ENCODE data around the gene SLC35F1. TPM values are rescaled to one million over a fixed set of nuclear protein-coding genes. Genes with fewer than 3 reads are reported as not detected.
"Not testable (repeated sequence)": the region's sequence is repeated elsewhere in the genome, so short reads cannot be mapped to it uniquely, and the experiment has no call there.

Gene SLC35F1
- not detected for polyA plus RNA-seq (2013)

DNA sequence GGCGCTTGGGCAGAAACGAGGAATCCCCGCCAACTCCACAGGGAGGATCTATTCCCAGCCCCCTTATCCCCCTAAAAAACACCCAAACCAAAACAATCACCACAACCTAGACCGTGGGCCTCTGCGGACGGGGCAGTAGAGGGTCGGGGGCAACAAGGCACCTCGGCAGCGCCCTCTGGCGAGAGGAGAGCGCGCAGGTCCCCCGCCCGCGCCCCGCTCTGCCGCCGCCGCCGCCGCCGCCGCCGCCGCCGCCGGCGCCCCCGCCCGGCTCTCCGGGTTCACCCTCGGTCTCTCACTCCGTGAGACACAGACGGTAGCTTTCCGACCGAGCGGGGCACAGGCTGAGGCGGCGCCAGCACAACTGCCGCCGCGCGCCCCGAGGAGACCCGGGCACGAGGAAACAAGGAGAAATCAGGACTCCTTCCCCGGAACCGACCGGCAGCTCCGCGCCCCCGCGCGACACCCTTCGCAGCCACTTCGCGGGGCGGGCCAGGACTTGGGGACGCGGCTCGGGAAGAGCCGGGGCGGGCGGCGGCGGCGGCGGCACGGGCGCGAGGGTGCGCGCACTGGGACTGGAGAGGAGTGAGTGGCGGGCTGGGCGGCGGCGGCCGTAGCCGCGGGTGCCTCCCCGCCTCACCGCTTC, at the start of gene SLC35F1:
Gene SLC35F1 (plus strand): TSS at position 307 of the 643 bp plus-strand sequence.
- Histone ChIP-seq H3K4me3 (ENCODE audit: control insufficient read depth in 1 of 7, extremely low read depth in 1 of 7, insufficient read depth in 4 of 7, low read depth in 2 of 7, low read length in 6 of 7) (peak within 1 kb of the TSS; percentile 20 to 74 (median 64)), H3K27ac (ENCODE audit: insufficient read depth in 1 of 2, low read depth in 1 of 2, low read length in 2 of 2, poor library complexity in 1 of 2, severe bottlenecking in 2 of 2) (no peak within 1 kb of the TSS), H3K36me3 (ENCODE audit: control insufficient read depth in 4 of 4, insufficient read depth in 4 of 4, low read length in 3 of 4) (no peaks in the 10 kb centered on the region), H3K4me1 (ENCODE audit: control extremely low read depth in 1 of 4, control insufficient read depth in 4 of 4, insufficient read depth in 4 of 4, low read length in 3 of 4) (peaks cover 0 to 23% (median 17%) of the 10 kb centered on the region in 4 experiments), H3K9me3 (ENCODE audit: control extremely low read depth in 1 of 5, control insufficient read depth in 4 of 5, insufficient read depth in 2 of 5, low read depth in 1 of 5, low read length in 4 of 5) (peaks cover 0 to 3% (median 1%) of the 10 kb centered on the region in 5 experiments), H3K27me3 (replicated peaks in 2 of 5; ENCODE audit: control insufficient read depth in 4 of 5, insufficient read depth in 5 of 5, low read length in 4 of 5) (peaks cover 24 to 72% (median 32%) of the 10 kb centered on the region in 5 experiments)
- ChIA-PET CTCF (interaction anchor here (0.6 kb wide), 1 partner anchor 501 kb away, joined by 3 read pairs; no protein-coding TSS in a partner anchor), POLR2A (no interaction called here)
- DNase-seq = peak; percentile 18 to 71 (median 58)
- WGBS (ENCODE audit: insufficient coverage) = under 1% methylated on average over 63 of the region's 82 CpGs

DNA sequence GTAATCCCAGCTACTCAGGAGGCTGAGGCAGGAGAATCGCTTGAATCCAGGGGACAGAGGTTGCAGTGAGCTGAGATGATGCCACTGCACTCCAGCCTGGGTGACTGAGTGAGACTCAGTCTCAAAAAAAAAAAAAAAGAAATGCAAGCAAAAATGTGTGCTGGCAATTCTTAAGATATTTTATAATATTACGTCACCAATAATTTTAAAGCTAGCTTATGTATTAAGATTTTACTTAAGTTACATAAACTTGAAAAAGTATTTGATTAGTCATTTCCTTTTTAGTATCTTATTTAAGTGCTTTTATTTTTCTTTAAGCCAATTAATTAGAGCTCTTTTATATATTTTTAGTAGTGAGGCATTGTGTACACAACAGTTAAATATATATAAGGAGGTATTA, 48.5 kb upstream of the SLC35F1 start:
- DNase-seq; H3K4me1 ChIP-seq (ENCODE audit: control extremely low read depth in 1 of 4, control insufficient read depth in 4 of 4, insufficient read depth in 4 of 4, low read length in 3 of 4); H3K36me3 ChIP-seq (ENCODE audit: control insufficient read depth in 4 of 4, insufficient read depth in 4 of 4, low read length in 3 of 4); H3K27ac ChIP-seq (ENCODE audit: insufficient read depth in 1 of 2, low read depth in 1 of 2, low read length in 2 of 2, poor library complexity in 1 of 2, severe bottlenecking in 2 of 2); H3K9me3 ChIP-seq (ENCODE audit: control extremely low read depth in 1 of 5, control insufficient read depth in 4 of 5, insufficient read depth in 2 of 5, low read depth in 1 of 5, low read length in 4 of 5); H3K27me3 ChIP-seq (replicated peaks in 2 of 5; ENCODE audit: control insufficient read depth in 4 of 5, insufficient read depth in 5 of 5, low read length in 4 of 5); POLR2A ChIA-PET; CTCF ChIA-PET; H3K4me3 ChIP-seq (ENCODE audit: control insufficient read depth in 1 of 7, extremely low read depth in 1 of 7, insufficient read depth in 4 of 7, low read depth in 2 of 7, low read length in 6 of 7): not testable (repeated sequence)
- 100% methylated on average over 1 of the region's 2 CpGs for WGBS (ENCODE audit: insufficient coverage)

- DNase-seq = no peak
- Histone ChIP-seq H3K4me3 (ENCODE audit: control insufficient read depth in 1 of 7, extremely low read depth in 1 of 7, insufficient read depth in 4 of 7, low read depth in 2 of 7, low read length in 6 of 7) (no peak overlapping the region), H3K36me3 (ENCODE audit: control insufficient read depth in 4 of 4, insufficient read depth in 4 of 4, low read length in 3 of 4) (no peaks in the 10 kb centered on the region), H3K27ac (ENCODE audit: insufficient read depth in 1 of 2, low read depth in 1 of 2, low read length in 2 of 2, poor library complexity in 1 of 2, severe bottlenecking in 2 of 2) (no peak overlapping the region), H3K9me3 (ENCODE audit: control extremely low read depth in 1 of 5, control insufficient read depth in 4 of 5, insufficient read depth in 2 of 5, low read depth in 1 of 5, low read length in 4 of 5) (peaks cover 0 to 2% (median 0%) of the 10 kb centered on the region in 5 experiments), H3K27me3 (replicated peaks in 2 of 5; ENCODE audit: control insufficient read depth in 4 of 5, insufficient read depth in 5 of 5, low read length in 4 of 5) (no peaks in the 10 kb centered on the region), H3K4me1 (ENCODE audit: control extremely low read depth in 1 of 4, control insufficient read depth in 4 of 4, insufficient read depth in 4 of 4, low read length in 3 of 4) (no peaks in the 10 kb centered on the region)
- WGBS (ENCODE audit: insufficient coverage) = 100% methylated on average over 1 of the region's 3 CpGs
- ChIA-PET POLR2A (no interaction called here), CTCF (no interaction called here)
Observed at GRCh38 chr6:117861545-117861944, 45.5 kb upstream of the SLC35F1 start.

DNA sequence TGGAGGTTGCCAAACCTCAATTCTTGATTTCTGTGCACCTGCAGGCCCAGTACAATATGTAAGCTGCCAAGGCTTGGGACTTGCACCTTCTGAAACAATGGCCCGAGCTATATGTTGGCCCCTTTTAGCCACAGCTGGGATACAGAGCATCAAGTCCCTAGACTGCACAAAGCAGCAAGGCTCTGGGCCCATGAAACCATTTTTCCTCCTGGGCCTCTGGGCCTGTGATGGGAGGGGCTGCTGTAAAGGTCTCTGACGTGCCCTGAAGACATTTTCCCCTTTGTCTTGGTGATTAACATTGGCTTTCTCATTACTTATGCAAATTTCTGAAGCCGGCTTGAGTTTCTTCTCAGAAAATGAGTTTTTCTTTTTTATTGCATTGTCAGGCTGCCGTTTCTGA, 40.5 kb upstream of the SLC35F1 start:
- no peak for DNase-seq
- 83% methylated on average over 3 of the region's 4 CpGs for WGBS (ENCODE audit: insufficient coverage)
- CTCF ChIA-PET = no interaction called here
- Histone ChIP-seq H3K27me3 (replicated peaks in 2 of 5; ENCODE audit: control insufficient read depth in 4 of 5, insufficient read depth in 5 of 5, low read length in 4 of 5) (no peaks in the 10 kb centered on the region), H3K4me3 (ENCODE audit: control insufficient read depth in 1 of 7, extremely low read depth in 1 of 7, insufficient read depth in 4 of 7, low read depth in 2 of 7, low read length in 6 of 7) (no peak overlapping the region), H3K4me1 (ENCODE audit: control extremely low read depth in 1 of 4, control insufficient read depth in 4 of 4, insufficient read depth in 4 of 4, low read length in 3 of 4) (no peaks in the 10 kb centered on the region), H3K9me3 (ENCODE audit: control extremely low read depth in 1 of 5, control insufficient read depth in 4 of 5, insufficient read depth in 2 of 5, low read depth in 1 of 5, low read length in 4 of 5) (peaks cover 0 to 2% (median 0%) of the 10 kb centered on the region in 5 experiments), H3K27ac (ENCODE audit: insufficient read depth in 1 of 2, low read depth in 1 of 2, low read length in 2 of 2, poor library complexity in 1 of 2, severe bottlenecking in 2 of 2) (no peak overlapping the region), H3K36me3 (ENCODE audit: control insufficient read depth in 4 of 4, insufficient read depth in 4 of 4, low read length in 3 of 4) (no peaks in the 10 kb centered on the region)
- POLR2A ChIA-PET = no interaction called here

GRCh38 chr6:117870486-117871242, 36.4 kb upstream of the SLC35F1 start:
- ChIA-PET POLR2A (no interaction called here), CTCF (no interaction called here)
- H3K36me3 ChIP-seq (ENCODE audit: control insufficient read depth in 4 of 4, insufficient read depth in 4 of 4, low read length in 3 of 4) = no peaks in the 10 kb centered on the region
- WGBS (ENCODE audit: insufficient coverage) = no CpG with 5 or more reads among the region's 4 CpGs
- H3K27ac ChIP-seq (ENCODE audit: insufficient read depth in 1 of 2, low read depth in 1 of 2, low read length in 2 of 2, poor library complexity in 1 of 2, severe bottlenecking in 2 of 2) = no peak overlapping the region
- H3K27me3 ChIP-seq (replicated peaks in 2 of 5; ENCODE audit: control insufficient read depth in 4 of 5, insufficient read depth in 5 of 5, low read length in 4 of 5) = no peaks in the 10 kb centered on the region
- DNase-seq = no peak
- peaks cover 0 to 2% (median 0%) of the 10 kb centered on the region in 5 experiments for H3K9me3 ChIP-seq (ENCODE audit: control extremely low read depth in 1 of 5, control insufficient read depth in 4 of 5, insufficient read depth in 2 of 5, low read depth in 1 of 5, low read length in 4 of 5)
- H3K4me3 ChIP-seq (ENCODE audit: control insufficient read depth in 1 of 7, extremely low read depth in 1 of 7, insufficient read depth in 4 of 7, low read depth in 2 of 7, low read length in 6 of 7) = no peak overlapping the region
- no peaks in the 10 kb centered on the region for H3K4me1 ChIP-seq (ENCODE audit: control extremely low read depth in 1 of 4, control insufficient read depth in 4 of 4, insufficient read depth in 4 of 4, low read length in 3 of 4)

DNA sequence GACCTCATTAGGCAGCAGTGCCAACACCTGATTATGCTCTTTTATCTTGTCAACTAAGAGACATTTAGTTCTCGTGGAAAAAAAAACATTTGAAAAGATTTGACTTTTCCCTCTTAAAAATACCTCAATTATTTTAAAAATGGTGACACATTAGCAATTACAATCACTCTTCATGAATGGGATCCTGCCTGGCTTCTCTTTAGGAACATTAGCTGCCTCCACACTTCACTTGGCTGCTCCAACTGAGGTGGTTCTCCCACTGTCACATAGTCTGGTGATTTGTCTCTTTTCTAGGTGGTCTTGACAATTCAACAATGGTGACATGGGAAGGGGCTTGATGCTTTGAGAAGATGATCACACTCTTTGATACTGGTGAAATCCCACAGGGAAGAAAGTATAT, 26.2 kb upstream of the SLC35F1 start:
- H3K27me3 ChIP-seq (replicated peaks in 2 of 5; ENCODE audit: control insufficient read depth in 4 of 5, insufficient read depth in 5 of 5, low read length in 4 of 5) = no peaks in the 10 kb centered on the region
- H3K4me3 ChIP-seq (ENCODE audit: control insufficient read depth in 1 of 7, extremely low read depth in 1 of 7, insufficient read depth in 4 of 7, low read depth in 2 of 7, low read length in 6 of 7) = no peak overlapping the region
- no peaks in the 10 kb centered on the region for H3K36me3 ChIP-seq (ENCODE audit: control insufficient read depth in 4 of 4, insufficient read depth in 4 of 4, low read length in 3 of 4)
- ChIA-PET CTCF (no interaction called here), POLR2A (no interaction called here)
- 88% methylated on average over 1 of the region's 1 CpG for WGBS (ENCODE audit: insufficient coverage)
- no peaks in the 10 kb centered on the region for H3K9me3 ChIP-seq (ENCODE audit: control extremely low read depth in 1 of 5, control insufficient read depth in 4 of 5, insufficient read depth in 2 of 5, low read depth in 1 of 5, low read length in 4 of 5)
- no peak overlapping the region for H3K27ac ChIP-seq (ENCODE audit: insufficient read depth in 1 of 2, low read depth in 1 of 2, low read length in 2 of 2, poor library complexity in 1 of 2, severe bottlenecking in 2 of 2)
- DNase-seq = no peak
- H3K4me1 ChIP-seq (ENCODE audit: control extremely low read depth in 1 of 4, control insufficient read depth in 4 of 4, insufficient read depth in 4 of 4, low read length in 3 of 4) = no peaks in the 10 kb centered on the region

GRCh38 chr6:117890172-117890571, 16.9 kb upstream of the SLC35F1 start:
- Histone ChIP-seq H3K27me3 (replicated peaks in 2 of 5; ENCODE audit: control insufficient read depth in 4 of 5, insufficient read depth in 5 of 5, low read length in 4 of 5) (peaks cover 0 to 2% (median 0%) of the 10 kb centered on the region in 5 experiments), H3K27ac (ENCODE audit: insufficient read depth in 1 of 2, low read depth in 1 of 2, low read length in 2 of 2, poor library complexity in 1 of 2, severe bottlenecking in 2 of 2) (no peak overlapping the region), H3K4me3 (ENCODE audit: control insufficient read depth in 1 of 7, extremely low read depth in 1 of 7, insufficient read depth in 4 of 7, low read depth in 2 of 7, low read length in 6 of 7) (no peak overlapping the region), H3K4me1 (ENCODE audit: control extremely low read depth in 1 of 4, control insufficient read depth in 4 of 4, insufficient read depth in 4 of 4, low read length in 3 of 4) (no peaks in the 10 kb centered on the region), H3K36me3 (ENCODE audit: control insufficient read depth in 4 of 4, insufficient read depth in 4 of 4, low read length in 3 of 4) (no peaks in the 10 kb centered on the region), H3K9me3 (ENCODE audit: control extremely low read depth in 1 of 5, control insufficient read depth in 4 of 5, insufficient read depth in 2 of 5, low read depth in 1 of 5, low read length in 4 of 5) (no peaks in the 10 kb centered on the region)
- CTCF ChIA-PET = no interaction called here
- no peak for DNase-seq
- POLR2A ChIA-PET = no interaction called here

Measured in common myeloid progenitor, CD34-positive (primary cell).